Measurements from ENCODE around the gene PHF8.
A peak's percentile ranks its signal among the peaks of the same experiment; 100 is the strongest.

PHF8 gene

GRCh38 chrX:54045563-54046228 lies 1.4 kb upstream of the PHF8 start:
- Mint-ChIP-seq H3K36me3 (peaks cover 2 to 3% of the 10 kb centered on the region in 2 donors), H3K27me3 (no peaks in the 10 kb centered on the region), H3K9me3 (no peaks in the 10 kb centered on the region), H3K4me3 (peak overlapping the region in 1 of 2 donors; percentile 93), H3K4me1 (peaks cover 5 to 16% of the 10 kb centered on the region in 2 donors), H3K27ac (peak overlapping the region; percentile 98)
- no peak for ATAC-seq (replicated peaks)
- DNase-seq = peak; percentile 1

DNA sequence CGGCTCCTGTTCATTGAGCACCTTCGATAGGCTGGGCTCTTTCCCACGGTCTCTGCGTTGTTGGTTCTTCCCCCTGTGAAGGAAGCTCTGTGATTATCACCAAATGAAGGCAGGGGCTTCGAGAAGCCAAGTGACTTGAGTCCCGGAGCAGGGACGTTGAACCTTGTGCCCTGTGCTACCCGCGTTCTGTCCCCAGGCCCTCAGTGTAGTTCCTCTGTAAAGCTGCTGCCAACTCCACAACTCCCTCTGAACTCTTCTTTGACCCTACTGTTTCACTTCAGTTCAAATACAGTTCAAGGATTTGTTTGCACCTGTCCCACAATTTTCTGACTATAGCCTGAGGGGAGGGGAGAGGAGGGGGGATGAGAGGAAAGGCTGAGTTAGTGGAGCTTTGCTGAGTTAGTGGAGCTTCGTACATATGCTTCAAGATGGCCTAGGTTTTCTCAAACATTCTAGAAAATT lies 635 bp upstream of the PHF8 start:
- peak overlapping the region; percentile 98 for H3K27ac Mint-ChIP-seq
- H3K4me1 Mint-ChIP-seq = peaks cover 5 to 21% of the 10 kb centered on the region in 2 donors
- H3K27me3 Mint-ChIP-seq = no peaks in the 10 kb centered on the region
- DNase-seq (no peak), ATAC-seq (replicated peaks) (no peak)
- H3K36me3 Mint-ChIP-seq = peaks cover 2 to 7% of the 10 kb centered on the region in 2 donors
- H3K4me3 Mint-ChIP-seq = peak overlapping the region; percentile 93 to 96
- no peaks in the 10 kb centered on the region for H3K9me3 Mint-ChIP-seq

- peak; percentile 1 for DNase-seq
- H3K9me3 Mint-ChIP-seq = no peaks in the 10 kb centered on the region
- no peaks in the 10 kb centered on the region for H3K27me3 Mint-ChIP-seq
- H3K4me3 Mint-ChIP-seq = peak overlapping the region; percentile 93 to 96
- peaks cover 5 to 21% of the 10 kb centered on the region in 2 donors for H3K4me1 Mint-ChIP-seq
- peak; percentile 25 to 27 for ATAC-seq (replicated peaks)
- peaks cover 2 to 7% of the 10 kb centered on the region in 2 donors for H3K36me3 Mint-ChIP-seq
- peak overlapping the region; percentile 98 for H3K27ac Mint-ChIP-seq
Observed at GRCh38 chrX:54043541-54044125, 640 bp downstream of the PHF8 start.

- peaks cover 5 to 21% of the 10 kb centered on the region in 2 donors for H3K4me1 Mint-ChIP-seq
- DNase-seq (no peak), ATAC-seq (replicated peaks) (no peak)
- H3K27ac Mint-ChIP-seq = peak overlapping the region; percentile 98
- H3K27me3 Mint-ChIP-seq = no peaks in the 10 kb centered on the region
- H3K36me3 Mint-ChIP-seq = peaks cover 2 to 7% of the 10 kb centered on the region in 2 donors
- H3K4me3 Mint-ChIP-seq = peak overlapping the region; percentile 93 to 96
- no peaks in the 10 kb centered on the region for H3K9me3 Mint-ChIP-seq
Observed at GRCh38 chrX:54043056-54043455, 1.2 kb downstream of the PHF8 start.

GRCh38 chrX:54042609-54043021 lies 1.7 kb downstream of the PHF8 start:
- H3K27me3 Mint-ChIP-seq = no peaks in the 10 kb centered on the region
- H3K9me3 Mint-ChIP-seq = no peaks in the 10 kb centered on the region
- H3K27ac Mint-ChIP-seq = peak overlapping the region; percentile 98
- H3K4me3 Mint-ChIP-seq = peak overlapping the region; percentile 93 to 96
- peak; percentile 4 for DNase-seq
- ATAC-seq (replicated peaks) = peak in 1 of 2 donors; percentile 9
- H3K4me1 Mint-ChIP-seq = peaks cover 5 to 21% of the 10 kb centered on the region in 2 donors
- peaks cover 2 to 7% of the 10 kb centered on the region in 2 donors for H3K36me3 Mint-ChIP-seq

DNA sequence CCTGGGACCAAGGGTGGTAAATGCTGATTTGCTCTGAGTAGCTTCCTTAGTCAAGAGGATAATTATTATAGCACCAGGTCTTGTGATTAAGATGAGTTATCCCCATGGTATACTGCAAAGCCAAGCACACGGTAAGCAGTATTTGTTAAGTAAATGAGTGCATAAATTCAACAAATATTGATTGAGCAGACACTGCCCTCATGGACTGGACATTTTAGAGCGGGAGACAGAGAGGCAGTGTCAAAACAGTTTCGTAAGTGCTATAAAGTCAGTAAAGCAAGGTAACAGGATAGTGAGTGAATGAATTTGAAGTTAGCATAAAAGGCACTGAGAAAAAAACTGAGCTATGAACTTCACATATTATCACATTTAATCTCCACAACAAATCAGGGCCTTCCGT lies 13.9 kb downstream of the PHF8 start:
- no peak for ATAC-seq (replicated peaks)
- Mint-ChIP-seq H3K36me3 (peaks cover 23 to 36% of the 10 kb centered on the region in 2 donors), H3K27me3 (no peaks in the 10 kb centered on the region)

DNA sequence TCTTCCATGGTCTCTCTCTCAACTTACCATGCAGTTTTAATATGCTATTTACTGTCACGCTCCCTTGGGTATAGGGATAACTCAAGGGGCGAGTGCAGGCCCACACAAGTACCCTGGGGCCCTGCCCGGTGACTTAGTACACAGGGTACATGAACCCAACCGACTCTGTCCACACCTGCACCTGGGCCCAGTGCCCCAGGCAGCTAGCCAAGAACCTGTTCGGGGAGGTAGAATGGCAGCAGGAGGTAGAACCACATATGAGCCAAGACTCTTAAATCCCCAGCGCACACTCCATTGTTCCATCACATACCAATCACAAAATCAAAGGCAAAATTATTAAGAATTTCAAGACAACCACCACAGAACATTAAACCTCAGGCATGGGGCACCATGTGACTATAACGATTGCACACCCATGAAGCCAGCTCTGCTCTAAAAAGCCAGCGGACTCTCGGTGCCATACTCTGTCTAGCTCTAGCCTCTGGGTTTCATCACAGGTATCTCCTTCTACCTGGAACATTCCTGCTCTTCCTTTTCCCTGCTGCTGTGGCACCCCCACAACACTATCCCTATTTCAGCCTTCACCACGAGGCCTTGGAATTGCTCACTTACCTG lies 14.6 kb downstream of the PHF8 start:
- Mint-ChIP-seq H3K4me3 (no peak overlapping the region), H3K36me3 (peaks cover 25 to 36% of the 10 kb centered on the region in 2 donors), H3K27ac (no peak overlapping the region), H3K27me3 (no peaks in the 10 kb centered on the region), H3K4me1 (no peaks in the 10 kb centered on the region), H3K9me3 (peaks cover 0 to 2% of the 10 kb centered on the region in 2 donors)
- ATAC-seq (replicated peaks) (no peak), DNase-seq (no peak)

More for the DNA sequence above, 13.9 kb downstream of the PHF8 start:
- H3K4me3 Mint-ChIP-seq = no peak overlapping the region
- DNase-seq = no peak
- H3K27ac Mint-ChIP-seq = no peak overlapping the region
- no peaks in the 10 kb centered on the region for H3K4me1 Mint-ChIP-seq
- H3K9me3 Mint-ChIP-seq = peaks cover 0 to 2% of the 10 kb centered on the region in 2 donors

- H3K27ac Mint-ChIP-seq = no peak overlapping the region
- ATAC-seq (replicated peaks) = no peak
- no peaks in the 10 kb centered on the region for H3K4me1 Mint-ChIP-seq
- no peak overlapping the region for H3K4me3 Mint-ChIP-seq
- DNase-seq = no peak
- H3K9me3 Mint-ChIP-seq = peaks cover 0 to 2% of the 10 kb centered on the region in 2 donors
- H3K36me3 Mint-ChIP-seq = peaks cover 21 to 35% of the 10 kb centered on the region in 2 donors
- no peaks in the 10 kb centered on the region for H3K27me3 Mint-ChIP-seq
Observed at GRCh38 chrX:54024350-54024749, 19.9 kb downstream of the PHF8 start.

- H3K9me3 Mint-ChIP-seq = no peaks in the 10 kb centered on the region
- H3K4me3 Mint-ChIP-seq = no peak overlapping the region
- DNase-seq (no peak), ATAC-seq (replicated peaks) (no peak)
- H3K27ac Mint-ChIP-seq = no peak overlapping the region
- H3K4me1 Mint-ChIP-seq = no peaks in the 10 kb centered on the region
- no peaks in the 10 kb centered on the region for H3K27me3 Mint-ChIP-seq
- peaks cover 19 to 30% of the 10 kb centered on the region in 2 donors for H3K36me3 Mint-ChIP-seq
Observed at GRCh38 chrX:54012830-54013500, 31.3 kb downstream of the PHF8 start.

DNA sequence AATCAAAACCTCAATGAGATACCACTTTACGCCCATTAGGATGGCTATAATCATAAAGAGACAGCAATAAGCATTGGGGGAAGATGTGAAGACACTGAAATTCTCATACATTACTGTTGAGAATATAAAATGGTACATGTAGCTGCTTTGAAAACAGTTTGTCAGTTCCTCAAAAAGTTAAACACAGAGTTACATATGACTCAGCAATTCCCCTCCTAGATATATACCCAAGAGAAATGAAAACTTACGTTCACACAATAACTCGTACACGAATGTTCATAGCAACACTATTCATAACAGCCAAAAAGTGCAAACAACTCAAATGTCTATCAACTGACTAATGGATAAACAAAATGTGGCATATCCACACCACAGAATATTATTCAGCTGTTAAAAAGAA lies 36.6 kb downstream of the PHF8 start:
- no peak overlapping the region for H3K27ac Mint-ChIP-seq
- H3K9me3 Mint-ChIP-seq = no peaks in the 10 kb centered on the region
- ATAC-seq (replicated peaks) = peak in 1 of 2 donors; percentile 36
- peaks cover 12 to 30% of the 10 kb centered on the region in 2 donors for H3K36me3 Mint-ChIP-seq
- no peak for DNase-seq
- no peak overlapping the region for H3K4me3 Mint-ChIP-seq
- H3K4me1 Mint-ChIP-seq = no peaks in the 10 kb centered on the region
- H3K27me3 Mint-ChIP-seq = peaks cover 0 to 4% of the 10 kb centered on the region in 2 donors

GRCh38 chrX:53997724-53998123 lies 46.5 kb downstream of the PHF8 start:
- no peaks in the 10 kb centered on the region for H3K9me3 Mint-ChIP-seq
- no peak overlapping the region for H3K27ac Mint-ChIP-seq
- no peaks in the 10 kb centered on the region for H3K4me1 Mint-ChIP-seq
- DNase-seq (no peak), ATAC-seq (replicated peaks) (no peak)
- H3K4me3 Mint-ChIP-seq = no peak overlapping the region
- peaks cover 17 to 26% of the 10 kb centered on the region in 2 donors for H3K36me3 Mint-ChIP-seq
- H3K27me3 Mint-ChIP-seq = no peaks in the 10 kb centered on the region

DNA sequence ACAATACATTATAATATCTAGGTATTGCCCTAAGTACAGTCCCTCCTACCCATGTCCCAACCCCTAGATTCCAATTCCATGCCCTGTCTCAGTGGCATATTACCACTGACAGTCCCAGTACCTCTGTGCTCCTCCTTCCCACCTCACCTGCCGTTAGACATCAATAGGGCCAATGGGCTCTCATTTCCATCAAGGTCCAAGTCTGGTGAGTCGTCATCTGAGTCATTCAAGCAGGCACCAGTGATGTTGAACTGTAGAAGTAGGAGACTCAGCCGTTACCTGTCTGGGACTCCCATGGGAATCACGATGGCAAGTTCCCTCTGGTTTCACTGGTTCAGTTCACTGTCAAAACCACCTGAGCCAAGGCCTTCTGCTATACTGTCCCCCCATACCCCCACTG lies 51.7 kb downstream of the PHF8 start:
- Mint-ChIP-seq H3K4me1 (no peaks in the 10 kb centered on the region), H3K9me3 (no peaks in the 10 kb centered on the region), H3K36me3 (peaks cover 26 to 28% of the 10 kb centered on the region in 2 donors), H3K27ac (no peak overlapping the region), H3K4me3 (no peak overlapping the region), H3K27me3 (no peaks in the 10 kb centered on the region)
- no peak for DNase-seq
- no peak for ATAC-seq (replicated peaks)

DNA sequence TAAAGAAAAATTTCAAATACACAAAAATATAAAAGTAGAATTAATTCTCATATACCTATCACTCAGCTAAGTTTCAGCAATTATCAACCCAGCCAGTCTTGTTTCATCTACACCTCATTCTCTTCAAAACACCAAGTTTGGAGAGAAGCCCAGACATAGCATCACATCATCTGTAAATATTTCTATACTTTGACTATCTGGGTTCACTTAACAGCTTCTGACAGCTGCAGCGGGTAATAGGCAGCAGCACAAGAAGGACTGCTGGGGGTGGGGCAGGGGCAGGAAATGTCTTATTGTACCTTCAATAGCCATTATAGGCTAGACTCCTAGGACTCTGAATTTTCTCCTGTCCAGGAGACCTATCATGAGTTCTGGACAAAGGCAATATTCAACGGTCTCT lies 54.1 kb downstream of the PHF8 start:
- peaks cover 28 to 29% of the 10 kb centered on the region in 2 donors for H3K36me3 Mint-ChIP-seq
- DNase-seq = no peak
- H3K27me3 Mint-ChIP-seq = no peaks in the 10 kb centered on the region
- H3K4me1 Mint-ChIP-seq = no peaks in the 10 kb centered on the region
- H3K27ac Mint-ChIP-seq = no peak overlapping the region
- H3K4me3 Mint-ChIP-seq = no peak overlapping the region
- H3K9me3 Mint-ChIP-seq = no peaks in the 10 kb centered on the region
- ATAC-seq (replicated peaks) = no peak

GRCh38 chrX:53984895-53985294 lies 59.4 kb downstream of the PHF8 start:
- Mint-ChIP-seq H3K4me1 (no peaks in the 10 kb centered on the region), H3K4me3 (no peak overlapping the region), H3K36me3 (peaks cover 25 to 32% of the 10 kb centered on the region in 2 donors), H3K27ac (no peak overlapping the region), H3K9me3 (no peaks in the 10 kb centered on the region), H3K27me3 (no peaks in the 10 kb centered on the region)
- DNase-seq (no peak), ATAC-seq (replicated peaks) (no peak)

Measured in stimulated activated naive B cell treated with anti-CD40 and anti-IgM and Interleukin-4, amounts not matched to agents 10 μg/mL and 1 μg/mL and 100 μg/mL, for 72 hours (primary cell).